Activated T-cell treated with anti-CD3 and anti-CD28 coated beads for 4 hours (primary cell): ENCODE measurements around the gene THAP5.

Experiments
- DNase-seq: peaks from one replicate; pipeline ENCODE4 v3.0.0-alpha.2; 2020

THAP5 gene, protein sequence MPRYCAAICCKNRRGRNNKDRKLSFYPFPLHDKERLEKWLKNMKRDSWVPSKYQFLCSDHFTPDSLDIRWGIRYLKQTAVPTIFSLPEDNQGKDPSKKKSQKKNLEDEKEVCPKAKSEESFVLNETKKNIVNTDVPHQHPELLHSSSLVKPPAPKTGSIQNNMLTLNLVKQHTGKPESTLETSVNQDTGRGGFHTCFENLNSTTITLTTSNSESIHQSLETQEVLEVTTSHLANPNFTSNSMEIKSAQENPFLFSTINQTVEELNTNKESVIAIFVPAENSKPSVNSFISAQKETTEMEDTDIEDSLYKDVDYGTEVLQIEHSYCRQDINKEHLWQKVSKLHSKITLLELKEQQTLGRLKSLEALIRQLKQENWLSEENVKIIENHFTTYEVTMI

DNA sequence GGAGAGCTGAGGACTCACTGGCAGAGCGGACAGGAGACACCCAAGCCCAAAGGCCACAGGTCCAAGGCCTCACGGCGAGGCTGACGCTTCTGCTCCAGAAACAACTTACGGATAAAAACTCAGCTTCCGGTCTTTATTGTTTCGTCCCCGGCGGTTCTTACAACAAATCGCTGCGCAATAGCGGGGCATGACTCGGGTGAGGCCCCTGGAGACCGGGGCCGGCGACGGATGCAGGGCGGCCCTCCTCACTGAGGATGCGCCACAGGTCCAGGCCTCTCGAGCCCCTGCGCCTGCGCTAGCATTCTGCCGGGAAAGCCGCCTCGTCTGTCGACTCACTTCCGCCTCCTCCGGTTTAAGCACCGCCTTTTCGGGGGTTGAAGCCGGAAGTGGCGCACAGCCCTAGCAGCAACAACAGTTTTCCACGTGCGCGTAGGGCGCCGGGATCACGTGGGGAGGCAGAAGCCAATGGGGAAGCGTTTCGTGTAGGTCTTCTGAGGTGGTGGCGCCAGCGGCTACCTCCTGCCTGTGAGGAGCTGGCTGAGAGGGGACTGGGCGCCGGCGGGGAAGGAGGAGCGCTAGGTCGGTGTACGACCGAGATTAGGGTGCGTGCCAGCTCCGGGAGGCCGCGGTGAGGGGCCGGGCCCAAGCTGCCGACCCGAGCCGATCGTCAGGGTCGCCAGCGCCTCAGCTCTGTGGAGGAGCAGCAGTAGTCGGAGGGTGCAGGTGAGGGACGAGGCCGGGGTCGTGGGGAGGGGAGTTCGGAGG is at the start of gene THAP5, which contains the start of gene DNAJB9:
THAP5 (minus strand) TSS at position 326 of the 765 bp plus-strand sequence; CDS start at position 189, 137 bp downstream.
DNAJB9 (plus strand) TSS at position 494 of the 765 bp plus-strand sequence. CDS start 1,853 bp downstream, outside the sequence.
- DNase-seq: peak; percentile 98

DNA sequence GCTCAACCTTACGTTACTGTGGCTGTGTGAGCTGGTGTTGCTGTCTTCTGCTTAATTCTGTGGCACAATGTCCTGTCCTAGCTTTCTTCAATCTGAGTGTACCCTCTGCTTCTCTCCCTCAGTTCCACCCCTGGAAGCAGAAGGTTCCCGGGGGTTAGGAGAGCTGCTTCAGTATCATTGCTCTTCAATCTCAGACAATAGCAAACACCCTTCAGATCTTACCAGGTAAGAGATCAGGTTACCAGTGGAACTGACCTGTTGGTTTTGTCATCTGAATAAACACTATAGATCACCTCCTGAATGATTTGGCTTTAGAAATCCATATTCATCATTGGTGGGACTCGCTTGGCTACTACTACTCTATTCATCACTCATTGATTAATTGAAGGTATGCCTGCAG is 48.5 kb upstream of the THAP5 start:
- no peak for DNase-seq

DNA sequence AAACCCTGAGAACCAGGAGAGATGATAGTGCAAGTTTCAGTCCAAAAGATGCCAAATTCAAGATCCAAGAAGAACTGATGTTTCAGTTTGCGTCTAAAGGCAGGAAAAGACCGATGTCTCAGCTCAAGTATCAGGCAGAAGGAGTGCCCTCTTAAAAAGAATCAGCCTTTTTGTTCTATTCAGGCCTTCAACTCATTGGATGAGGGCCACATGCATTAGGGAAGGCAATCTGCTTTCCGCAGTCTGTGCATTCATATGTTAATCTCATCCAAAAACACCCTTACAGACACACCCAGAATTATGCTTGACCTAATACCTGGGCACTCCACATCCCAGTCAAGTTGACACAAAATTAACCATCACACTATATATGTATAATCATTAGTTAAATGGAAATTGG is 45.4 kb upstream of the THAP5 start:
- no peak for DNase-seq

DNA sequence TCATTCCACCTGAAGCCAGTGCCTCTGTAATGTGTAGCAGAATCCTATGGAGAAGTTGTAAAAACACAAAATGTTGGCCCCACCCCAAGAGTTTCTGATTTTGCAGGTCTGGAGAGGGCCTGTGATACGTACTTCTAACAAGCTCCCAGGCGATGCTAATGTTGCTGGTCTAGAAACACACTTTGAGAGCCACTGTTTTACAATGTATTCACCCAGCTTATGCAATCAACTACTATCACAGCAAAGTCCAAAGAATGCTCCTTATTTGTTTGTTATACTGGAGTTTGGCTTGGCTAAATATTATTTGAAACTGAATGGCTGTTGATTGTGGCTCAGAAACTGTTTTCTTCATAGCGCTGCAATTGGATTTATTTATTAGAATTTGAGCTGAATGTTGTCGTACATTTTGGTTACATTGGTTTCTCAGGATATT is 44.5 kb upstream of the THAP5 start:
- DNase-seq: no peak

DNA sequence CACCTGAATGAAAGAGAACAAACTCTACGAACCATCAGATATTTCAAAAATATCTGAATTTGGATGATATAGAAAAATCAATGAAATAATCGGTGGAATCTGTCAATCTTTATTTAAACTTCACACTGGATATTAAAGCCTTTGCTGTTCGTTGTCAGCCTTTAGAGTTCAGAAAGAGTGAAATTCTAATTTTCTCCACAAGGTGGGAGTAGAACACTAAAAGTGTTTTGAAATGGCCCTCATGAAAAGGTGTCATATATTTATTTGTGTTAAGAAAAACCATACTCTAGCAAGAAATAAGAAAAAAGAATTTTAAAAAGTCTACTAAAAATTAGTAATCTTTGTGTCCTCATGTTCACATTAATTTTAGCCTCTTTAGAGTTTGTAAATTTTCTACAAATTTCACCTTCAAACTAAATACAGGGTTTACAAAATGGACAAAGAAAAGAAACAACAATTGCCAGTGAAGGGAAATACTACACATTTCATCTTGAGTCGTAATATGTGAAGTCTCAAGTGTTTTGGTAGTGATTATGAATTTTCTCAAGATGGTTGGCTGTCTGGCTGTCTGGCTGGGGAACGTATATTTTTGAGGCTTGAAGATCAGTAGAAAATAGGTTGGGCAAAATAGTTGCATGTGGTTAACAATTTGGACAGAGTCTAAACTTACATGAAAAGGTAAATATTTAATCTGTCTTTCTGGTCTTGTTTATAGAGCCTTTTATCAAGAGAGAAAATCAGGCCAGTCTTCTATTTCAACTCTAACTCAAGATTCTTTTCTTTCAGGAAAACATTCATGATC is 43.8 kb upstream of the THAP5 start:
- no peak for DNase-seq

DNA sequence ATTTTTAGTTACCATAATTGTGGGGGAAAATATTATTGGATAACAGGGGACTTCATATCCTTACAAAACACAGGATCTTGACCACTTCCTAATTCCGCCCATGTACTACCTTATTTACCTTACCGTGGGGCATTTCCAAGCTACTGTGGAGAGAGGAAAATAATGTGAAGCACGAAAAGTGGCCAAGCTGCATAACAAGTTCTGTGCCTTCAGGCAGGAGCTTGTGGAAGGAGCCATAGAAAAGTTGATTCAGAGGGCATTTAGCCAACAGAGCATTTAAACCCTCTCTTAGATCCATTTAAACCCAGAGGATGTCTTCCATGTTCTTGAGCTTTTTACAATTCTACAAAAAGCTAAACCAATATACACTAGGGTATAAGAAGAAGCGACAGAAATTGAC is 41.8 kb upstream of the THAP5 start:
- no peak for DNase-seq

DNA sequence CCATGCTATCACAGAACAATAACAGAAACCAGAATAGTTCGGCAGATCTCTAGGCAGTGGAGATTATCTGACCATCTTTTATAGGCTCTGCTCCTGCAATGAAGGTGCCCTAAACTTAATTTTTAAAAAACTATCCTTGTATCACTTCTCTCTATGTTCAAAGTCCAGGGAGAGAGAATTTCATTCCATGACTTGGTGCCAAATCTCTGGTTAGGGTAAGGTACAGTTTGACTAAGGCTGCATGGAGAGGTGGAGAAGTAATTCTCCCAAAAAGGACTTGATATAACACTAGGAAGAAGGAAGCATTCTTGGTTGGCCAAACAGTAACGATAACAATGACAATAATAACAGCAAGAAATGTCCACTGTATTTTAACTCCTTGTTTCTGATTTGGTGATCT is 40.1 kb upstream of the THAP5 start:
- DNase-seq: no peak

DNA sequence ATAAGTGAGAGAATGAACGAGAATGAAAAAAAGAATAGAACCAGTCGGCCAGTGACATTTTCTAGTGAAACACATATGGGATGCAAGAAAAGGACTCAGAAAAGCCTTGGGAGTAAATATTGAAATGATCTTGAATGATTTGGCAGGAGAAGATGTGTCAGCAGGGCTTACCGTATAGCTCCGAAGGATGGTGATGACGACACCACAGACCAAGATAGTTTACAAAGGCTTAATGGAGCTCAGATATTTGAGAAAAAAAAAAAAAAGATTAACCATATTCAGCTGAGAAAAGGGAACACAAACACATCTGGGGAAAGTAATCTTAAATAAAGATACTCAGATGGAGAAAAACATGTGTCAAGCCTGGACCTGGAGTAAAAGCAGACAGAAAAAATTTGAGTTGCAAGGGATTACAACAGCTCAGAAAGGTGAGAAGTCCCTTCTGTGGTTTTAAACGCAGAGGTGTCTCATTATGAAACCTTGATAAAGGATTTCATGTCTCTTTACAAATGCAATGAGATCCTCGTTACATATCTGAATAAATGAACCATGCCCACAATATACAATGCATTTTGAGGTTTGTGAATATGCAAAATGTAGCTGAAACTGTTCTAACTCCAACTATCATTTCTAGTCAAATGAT is 36.2 kb upstream of the THAP5 start:
- DNase-seq: no peak

DNA sequence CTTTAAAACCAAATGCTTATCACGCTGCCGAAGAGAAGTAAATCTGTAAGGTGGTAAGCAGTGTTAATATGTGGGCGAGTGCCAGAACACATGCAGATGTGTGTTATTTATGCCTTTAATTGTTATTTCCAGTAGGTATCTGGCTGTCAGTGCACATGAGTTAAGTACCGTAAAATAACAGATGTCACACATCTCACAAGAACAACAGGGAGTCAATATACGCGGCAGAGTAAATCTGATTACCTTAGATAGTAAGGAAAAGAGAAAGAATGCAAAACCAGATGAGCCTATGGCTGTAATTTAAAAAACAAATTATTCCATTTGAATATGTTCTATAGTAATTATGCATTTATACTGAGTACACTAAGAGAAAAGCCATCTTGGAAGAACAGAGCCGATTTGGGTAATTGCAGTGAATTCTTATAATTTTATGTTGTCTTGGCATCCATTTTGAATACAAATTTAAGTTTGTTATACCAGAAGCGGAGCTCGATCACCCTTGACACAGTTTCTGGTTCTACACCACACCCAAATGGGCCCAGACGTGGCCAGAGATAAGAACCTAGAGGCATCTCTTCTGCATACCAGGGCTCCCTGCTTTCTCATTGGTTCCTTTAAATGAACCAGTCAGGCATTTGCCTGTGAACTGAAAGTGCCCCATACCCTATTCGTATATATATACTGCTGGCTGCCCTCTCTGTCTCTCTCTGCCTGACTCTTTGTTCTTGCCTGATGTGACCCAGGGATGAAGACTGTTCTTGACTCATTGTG is 35.0 kb upstream of the THAP5 start:
- DNase-seq: no peak

DNA sequence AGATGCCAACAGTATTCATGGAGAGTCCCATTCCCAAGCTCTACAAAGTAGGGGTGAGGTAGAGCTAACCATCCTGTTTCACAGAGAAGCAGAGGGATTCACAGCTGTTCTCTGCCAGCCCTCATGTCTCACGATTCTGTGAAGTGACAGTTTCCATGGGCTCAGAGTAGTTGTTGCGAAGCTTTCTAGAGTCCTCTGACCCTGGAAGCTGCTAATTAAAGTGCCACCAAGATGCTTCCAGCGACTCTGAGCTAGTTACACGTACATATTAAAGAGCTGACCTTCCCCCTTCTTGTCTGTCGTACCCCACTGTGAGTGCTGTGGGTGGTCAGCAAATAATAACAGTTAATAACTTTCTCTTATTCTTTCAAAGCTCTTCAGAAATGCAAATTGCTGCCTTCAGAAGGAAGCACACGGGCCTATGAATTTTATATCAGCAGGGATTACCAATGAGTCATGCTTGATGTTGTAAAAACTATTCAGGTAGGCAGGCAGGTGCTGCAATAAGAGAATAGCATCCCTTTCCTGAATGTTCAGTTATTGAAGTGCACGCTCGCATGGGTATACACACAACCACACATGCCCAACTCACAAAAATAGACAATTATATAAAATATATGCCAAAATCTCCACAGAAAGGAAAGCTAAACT is 34.3 kb upstream of the THAP5 start:
- DNase-seq: no peak

DNA sequence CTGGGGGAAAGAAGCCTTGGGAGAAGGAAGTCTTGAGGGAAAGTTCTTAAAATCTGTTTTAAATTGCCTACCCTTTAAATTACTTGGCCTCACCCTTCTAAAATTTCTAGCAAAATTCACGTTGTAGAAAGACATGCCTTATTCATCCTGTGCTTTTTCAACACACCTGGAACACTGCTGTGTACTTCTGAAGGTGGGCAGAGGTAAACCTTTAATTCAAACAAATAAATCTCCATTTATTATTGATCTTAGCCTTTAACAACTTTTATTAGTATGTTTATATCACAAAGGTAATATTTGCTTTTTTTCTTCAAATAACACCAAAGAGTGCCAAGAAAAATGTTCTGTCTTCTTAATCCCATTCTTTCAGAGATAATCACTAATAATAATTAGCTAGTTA is 30.9 kb upstream of the THAP5 start:
- DNase-seq: no peak

DNA sequence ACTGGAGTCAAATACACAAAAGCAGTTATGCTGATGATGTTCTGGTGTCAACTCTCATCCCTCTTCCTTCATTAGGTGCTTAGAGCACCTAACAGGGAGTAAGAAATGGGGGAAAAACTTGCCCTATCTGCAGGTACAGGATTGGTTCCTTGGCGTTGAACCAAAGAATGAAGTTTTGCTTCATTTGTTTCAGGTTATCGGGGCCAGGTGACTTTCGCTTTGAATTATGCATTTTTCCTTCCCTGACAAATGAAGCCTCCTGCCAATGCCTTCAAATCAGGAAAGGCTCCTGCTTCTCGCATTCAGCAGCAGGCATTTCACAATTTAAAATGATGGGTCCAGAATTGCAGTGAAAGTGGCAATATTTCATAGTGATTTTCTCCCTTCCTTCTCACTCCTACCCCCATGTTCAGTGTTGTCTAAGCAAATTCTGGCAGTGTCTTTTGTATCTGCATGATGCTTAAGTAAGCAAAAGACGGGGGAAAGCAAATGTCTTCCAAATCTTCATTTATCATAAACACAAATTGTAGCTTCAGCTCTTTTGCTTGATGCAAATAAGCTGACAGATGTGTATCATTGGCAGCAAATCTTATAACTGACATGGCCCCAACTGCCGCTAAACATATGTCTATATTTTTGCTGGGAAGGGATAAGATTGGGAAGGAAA is 29.5 kb upstream of the THAP5 start:
- no peak for DNase-seq

DNA sequence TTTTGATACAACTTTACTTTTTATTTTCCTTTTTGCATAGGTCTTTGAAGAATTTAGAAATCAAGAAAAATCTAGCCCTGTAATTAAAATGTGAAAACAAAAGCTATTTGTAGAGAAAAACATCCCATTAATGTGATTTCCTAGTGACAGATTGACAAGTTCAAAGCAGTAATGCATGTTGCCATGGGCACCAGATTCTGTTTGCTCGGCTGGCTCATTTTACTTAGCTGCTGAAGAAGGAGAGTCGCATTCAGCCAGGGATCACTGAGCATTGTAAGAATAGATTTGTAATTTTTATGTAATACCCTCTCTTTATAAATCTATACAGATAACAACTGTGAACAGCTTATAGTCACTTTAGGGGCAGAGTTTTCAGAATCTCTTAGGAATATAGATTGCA is 28.6 kb upstream of the THAP5 start:
- DNase-seq: no peak

DNA sequence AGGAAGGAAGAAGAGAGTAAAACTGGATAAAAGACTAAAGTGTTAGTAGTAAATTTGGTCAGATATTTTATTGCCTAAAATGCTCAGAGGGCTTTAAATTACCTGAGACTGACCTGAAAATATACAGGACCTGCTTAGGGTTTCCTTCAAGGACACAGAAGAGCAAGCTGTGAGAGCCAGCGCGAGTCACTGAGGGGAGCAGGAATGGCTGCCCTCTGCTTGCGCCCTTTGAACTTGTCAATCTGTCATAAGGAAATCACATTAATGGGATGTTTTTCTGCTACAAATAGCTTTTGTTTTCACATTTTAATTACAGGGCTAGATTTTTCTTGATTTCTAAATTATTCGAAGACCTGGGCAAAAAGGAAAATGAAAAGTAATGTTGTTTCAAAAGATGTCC is 27.1 kb upstream of the THAP5 start:
- no peak for DNase-seq

DNA sequence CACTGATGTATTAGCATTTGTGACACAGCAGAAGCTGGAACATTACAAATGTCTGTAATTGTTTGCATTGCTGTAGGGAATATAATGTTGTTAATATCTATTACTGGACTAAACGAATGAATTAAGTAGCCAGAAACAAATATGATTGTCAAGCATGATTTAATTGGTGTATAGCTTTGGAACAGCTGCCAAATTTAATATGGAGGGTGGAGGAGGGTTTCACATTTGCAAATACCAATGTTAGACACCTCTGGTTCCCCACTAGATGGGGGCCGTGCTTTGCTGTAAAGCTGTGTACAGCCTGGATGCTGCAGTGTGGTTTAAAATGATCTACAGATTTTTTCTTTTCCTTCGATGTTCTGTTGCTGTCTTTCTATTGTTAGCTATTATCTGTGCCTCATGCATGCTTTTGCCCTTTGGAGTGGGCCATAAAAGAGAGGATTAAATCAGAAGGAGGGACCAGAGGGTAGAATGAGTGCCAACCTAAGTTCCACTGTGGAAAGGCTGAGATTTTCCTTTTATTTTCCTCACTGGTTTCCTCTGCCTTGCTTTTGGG is 23.2 kb upstream of the THAP5 start:
- no peak for DNase-seq

DNA sequence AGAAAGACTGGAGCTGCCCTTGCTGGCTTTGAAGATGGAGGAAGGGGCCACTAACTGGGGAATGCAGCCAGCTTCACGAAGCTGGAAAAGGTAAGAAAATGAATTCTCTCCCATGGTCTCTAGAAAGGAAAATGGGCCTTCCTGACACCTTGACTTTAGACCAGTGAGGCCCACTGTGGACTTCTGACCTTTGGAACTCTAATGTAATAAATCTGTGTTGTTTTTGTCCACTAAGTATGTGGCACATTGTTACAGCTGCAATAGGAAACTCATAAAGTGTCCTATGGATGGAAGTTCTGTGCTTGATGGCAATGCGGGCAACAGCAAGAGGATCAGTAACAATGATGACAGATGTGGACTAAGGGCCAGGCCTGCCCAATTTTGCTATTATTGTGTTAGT is 21.1 kb upstream of the THAP5 start:
- no peak for DNase-seq

DNA sequence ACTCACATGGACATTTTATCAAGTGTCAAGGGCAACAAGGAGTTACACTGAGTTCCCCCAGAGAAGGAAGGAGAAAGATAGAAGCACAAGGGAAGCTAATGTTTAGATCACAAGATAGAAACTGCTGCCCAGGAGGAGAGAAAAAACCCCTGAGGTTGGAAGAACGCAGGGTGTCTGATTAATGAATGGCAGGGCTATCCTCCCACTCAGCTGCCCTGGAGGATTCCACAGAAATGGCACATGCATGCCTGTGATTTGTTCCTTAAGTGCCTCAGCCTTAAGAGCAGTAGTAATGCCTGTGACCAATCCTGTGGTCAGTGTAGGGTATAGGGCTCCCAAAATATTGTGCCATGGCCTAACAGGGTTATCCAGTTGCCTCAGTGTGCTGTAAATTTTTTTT is 20.4 kb upstream of the THAP5 start:
- DNase-seq: no peak

DNA sequence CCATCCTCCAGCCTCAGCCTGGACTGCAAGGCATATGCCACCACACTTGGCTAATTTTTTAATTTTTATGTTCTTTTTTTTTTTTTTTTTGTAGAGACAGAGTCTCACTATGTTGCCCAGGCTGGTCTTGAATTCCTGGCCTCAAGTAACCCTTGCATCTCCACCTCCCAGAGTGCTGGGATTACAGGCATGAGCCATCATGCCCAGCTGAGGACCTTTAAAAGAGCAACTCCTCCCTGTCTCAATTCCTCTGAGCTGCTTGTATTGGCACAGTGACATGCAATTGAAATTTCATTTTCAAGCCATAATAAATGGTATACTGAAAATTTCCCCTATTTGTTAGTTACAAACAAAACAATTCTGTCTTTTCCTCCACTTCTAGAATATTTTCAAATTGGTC is 19.7 kb upstream of the THAP5 start:
- no peak for DNase-seq

DNA sequence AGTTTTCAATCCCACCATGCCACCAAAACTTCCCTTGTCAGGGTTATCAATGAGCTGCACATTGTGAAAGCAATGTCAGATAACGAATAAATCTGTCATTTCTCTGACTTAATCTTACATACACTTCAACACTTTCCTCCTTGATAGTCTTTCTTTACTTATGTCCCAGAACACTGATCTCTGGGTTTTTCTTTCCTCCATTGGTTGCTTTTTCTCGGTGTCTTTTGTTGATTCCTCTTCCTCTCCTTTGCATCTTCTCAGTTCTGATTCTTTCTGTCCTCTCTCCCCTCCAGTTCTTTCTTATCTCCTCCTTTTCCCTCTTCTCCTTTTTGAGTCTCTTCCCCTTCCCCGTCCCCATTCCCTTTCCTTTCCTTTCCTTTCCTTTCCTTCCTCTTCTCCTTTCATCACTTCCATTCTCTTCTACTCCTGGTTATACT is 16.8 kb upstream of the THAP5 start:
- DNase-seq: no peak

DNA sequence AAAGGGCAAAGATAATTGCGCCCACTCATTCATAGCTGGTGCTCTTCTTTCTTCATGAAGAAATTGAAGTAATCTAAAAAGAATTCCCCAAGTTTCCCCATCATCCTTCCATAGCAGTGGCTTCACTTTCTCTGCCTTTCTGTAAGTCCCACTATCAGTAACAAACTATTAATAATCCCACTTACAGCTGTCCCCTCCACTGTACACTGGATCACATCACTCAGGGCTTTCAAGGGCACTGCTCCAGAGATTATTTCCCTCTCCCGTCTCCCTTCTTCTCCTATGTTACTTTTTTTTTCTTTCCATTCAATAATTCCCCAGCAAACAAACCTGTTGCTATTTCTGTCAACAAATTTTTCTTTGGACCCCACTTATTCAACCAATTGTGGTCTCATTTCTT is 16.3 kb upstream of the THAP5 start:
- no peak for DNase-seq

DNA sequence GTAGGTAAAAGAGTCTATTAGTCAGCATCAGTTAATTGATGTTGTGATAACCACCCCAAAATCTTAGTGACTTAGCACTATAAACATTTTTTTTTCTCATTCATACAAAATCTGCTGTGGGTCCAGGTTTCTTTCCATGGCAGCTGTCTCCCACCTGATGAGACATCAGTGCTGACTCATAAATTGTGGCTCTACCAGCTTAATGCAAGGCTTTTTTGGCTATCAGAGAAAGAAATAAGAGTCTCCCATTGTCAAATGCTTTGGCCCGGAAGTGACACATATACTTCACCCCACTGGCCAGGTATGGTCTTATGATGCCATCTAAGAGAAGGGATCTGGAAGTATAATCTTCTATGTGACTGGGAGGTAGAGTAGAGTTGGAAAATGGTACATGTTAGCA is 14.7 kb upstream of the THAP5 start:
- DNase-seq: no peak
